GM19372 (cell line): ENCODE measurements around the gene LPP.
A peak's percentile ranks its signal among the peaks of the same experiment; 100 is the strongest.

Experiments
- ATAC-seq: cut with Tn5 transposase; IDR thresholded peaks from one replicate; pipeline ENCODE4 v1.9.1; 2021; ENCODE audit warnings: mild to moderate bottlenecking, low read depth, moderate library complexity; ENCODE audit not compliant: unreplicated experiment

The LPP gene

DNA sequence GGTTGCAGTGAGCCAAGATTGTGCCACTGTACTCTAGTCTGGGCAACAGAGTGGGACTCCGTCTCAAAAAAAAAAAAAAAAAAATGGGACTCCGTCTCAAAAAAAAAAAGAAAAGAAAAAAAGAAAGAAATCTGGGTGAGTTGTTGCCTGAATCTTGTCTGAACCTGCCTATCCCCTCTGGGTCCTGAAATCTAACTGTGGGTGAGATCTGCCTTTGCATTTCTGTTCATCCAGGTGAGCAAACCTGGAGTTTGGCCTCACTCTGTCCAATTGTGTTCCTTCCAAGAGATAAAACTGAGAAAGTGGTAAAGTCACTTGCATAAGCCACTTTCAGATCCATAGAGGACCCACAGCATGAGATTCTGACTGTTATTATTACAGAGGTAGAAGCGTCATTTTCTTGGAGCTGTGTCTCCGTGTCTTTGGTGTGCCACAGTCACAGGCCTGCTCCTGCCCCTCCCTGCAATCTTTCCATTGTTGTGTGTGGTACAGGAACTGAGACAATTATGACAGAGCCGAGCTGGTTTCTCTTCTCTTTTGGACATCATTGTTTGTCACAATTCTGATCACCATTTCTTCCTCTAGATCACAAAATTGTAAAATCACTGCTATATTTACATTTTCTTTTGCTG, 235.9 kb downstream of the LPP start:
- peak; percentile 95 for ATAC-seq

- peak; percentile 21 for ATAC-seq
Measured at GRCh38 chr3:188390343-188390718, 236.4 kb downstream of the LPP start.

- ATAC-seq: no peak
Measured at GRCh38 chr3:188390775-188391443, 237.0 kb downstream of the LPP start.

DNA sequence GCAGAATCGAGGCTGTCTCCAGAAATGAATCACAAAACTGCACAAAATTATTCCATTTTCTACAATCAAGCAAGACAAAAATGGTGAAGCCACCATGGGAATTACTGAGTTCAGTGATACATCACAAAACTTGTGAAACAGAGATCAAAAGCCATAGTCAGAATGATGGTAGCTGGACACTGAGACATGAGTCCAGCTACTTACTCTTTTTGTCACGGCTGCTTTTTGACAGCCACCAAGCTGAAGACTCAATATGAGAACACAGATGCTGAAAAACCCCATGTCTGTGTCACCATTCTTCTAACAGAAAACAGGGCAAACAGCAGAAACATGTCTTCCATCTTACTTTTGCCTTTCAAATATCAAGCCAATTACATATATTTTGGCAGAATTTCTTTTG, 237.6 kb downstream of the LPP start:
- ATAC-seq: no peak

DNA sequence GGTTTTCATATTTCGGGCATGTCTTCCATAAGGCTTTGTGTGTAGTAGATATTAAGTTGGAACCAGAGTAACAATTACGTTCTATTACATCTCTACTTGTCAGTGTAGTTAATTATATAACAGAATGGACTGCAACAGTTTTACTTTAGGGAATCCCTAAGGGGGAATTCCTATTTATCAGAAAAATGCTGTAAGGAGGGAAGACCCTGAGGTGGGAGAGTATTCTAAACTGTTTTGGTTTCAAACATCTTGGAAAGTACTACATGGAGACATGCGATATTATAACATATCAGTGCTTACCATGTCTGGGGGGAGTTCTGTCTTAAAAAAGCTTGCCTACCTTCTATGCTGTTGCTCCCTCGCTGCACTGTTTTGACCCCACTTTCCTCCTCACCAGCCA, 238.1 kb downstream of the LPP start:
- no peak for ATAC-seq

- ATAC-seq: no peak
Measured at GRCh38 chr3:188394623-188395022, 240.7 kb downstream of the LPP start.

DNA sequence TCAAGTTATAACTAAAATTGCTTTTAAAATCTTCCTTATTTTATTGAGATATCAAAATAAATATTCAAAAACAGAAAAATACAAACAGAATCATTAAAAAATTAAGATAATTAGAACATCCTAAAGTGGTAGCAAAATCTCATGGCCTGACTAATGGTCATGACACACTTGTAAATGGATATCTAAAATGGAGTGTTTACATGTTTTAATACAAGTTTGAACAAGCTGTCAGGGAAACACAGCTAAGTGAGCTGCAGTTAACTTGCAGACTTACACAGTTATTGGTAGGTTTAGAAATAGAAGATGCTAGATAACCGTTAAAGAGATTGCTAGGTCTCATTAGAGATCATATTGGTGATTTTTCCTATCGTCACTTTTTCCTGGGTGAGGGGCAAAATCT, 242.3 kb downstream of the LPP start:
- no peak for ATAC-seq

GRCh38 chr3:188396900-188397299, 242.9 kb downstream of the LPP start:
- no peak for ATAC-seq

DNA sequence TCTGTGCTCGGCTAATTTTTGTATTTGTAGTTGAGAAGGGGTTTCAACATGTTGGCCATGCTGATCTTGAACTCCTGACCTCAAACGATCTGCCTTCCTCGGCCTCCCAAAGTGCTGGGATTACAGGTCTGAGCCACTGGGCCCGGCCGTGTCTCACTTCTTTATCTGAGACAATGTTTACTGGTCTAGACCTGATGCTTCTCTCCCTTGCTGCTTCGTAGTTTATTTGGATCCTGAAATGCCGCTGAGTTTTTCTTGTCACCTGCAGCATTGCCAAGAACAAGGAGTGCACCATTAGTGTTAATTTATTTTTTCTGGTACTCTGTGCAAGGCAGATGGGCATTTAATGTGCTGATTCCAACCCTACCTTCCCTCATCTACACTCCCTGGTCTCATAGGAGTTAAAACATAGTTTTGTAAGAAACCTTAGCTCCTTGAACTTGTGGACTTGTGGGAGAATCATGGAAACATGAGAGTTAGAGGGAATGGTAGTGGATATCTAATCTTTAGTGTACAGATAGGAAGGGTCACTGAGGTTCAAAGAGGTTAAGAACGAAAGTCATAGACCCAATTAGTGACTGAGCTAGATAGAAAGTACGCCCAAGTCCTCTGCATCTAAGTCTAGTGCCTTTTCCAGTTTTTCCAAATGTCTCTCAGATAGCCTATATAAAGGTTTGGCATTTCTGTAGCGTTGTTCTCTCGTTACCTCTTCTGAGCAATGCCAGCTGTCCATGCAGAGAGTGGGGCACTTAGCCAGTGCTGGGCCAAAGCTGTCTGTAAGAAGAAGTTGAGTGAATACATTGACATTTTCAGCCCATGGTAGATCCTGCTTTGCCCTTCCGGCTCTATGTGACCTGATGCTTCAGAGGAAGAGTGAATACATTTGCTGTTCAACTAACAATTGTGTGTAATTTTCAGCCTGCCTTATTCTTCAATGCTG, 244.1 kb downstream of the LPP start:
- ATAC-seq: no peak

- ATAC-seq: peak; percentile 96
Measured at GRCh38 chr3:188400494-188401243, 246.7 kb downstream of the LPP start.

DNA sequence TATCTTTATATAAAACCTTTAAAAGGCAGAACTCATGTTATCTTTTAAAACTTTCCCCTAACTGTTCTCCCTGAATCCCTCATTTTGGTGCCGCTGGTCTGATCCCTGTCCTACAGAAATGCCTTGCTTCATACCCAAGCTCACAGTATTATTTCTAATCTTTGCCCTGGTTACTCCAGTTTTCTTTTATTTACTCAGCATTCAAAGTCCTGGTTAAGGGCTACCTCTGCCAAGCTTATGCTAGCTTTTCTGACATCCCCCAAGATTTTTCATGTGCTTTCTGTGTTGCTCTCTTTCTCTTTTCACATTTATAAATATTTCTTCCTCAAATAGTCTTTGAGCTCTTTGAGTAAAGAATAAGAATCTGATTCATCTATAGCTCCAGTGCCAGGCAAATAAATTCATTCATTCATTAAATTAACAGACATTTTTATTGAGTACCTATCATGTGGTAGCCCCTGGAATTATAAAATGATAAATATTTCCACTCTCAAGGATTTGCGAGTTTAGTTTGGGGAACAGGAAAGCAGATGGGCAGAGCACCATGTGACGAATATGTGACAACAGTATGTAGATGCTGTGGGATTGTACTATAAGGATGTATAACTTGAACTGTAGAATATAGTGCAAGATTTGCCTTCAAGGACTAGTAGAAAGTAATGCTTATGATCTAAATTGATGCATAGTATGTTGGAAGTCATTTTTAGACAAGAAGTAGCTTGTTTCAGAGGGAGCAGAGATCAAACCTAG, 247.5 kb downstream of the LPP start:
- no peak for ATAC-seq

- ATAC-seq: no peak
Measured at GRCh38 chr3:188402229-188402628, 248.3 kb downstream of the LPP start.

DNA sequence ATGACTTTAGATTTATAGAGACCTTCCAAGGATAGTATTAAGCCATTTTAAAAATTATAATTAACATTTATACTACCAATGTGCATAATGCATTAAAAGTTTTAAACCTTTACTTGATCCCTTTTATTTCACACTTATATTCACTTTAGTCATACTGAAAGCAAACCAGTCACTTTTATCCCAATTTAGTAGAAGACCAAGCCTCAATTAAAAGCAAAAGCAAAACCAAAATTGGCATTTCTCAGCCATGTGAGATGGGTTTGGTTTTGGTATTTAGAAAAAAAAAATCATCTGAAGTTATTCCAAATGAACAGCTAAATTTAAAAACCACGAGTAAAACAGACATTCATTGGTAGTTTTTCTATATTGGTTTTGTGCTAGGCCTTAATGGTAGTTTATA, 249.4 kb downstream of the LPP start:
- no peak for ATAC-seq

GRCh38 chr3:188404124-188404523, 250.2 kb downstream of the LPP start:
- no peak for ATAC-seq

DNA sequence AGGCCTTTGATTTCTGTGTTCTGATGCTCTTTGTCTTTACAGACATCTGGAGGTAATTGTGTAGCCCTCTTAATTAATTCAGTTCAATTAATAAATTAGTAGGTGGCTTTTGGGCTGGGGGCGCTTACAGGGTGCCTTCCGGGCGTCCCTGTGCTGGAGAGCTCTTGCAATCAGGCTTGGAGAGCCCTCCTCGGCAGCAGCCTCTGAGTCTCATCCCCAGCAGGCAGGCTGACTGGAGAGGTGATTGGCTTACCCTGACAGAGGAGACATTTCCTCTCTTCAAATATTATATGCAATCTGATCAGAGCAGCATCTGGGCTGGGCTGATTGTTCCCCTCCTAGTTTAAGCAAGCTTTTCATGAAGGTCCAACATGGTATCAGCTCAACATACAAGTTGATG, 250.7 kb downstream of the LPP start:
- ATAC-seq: no peak

DNA sequence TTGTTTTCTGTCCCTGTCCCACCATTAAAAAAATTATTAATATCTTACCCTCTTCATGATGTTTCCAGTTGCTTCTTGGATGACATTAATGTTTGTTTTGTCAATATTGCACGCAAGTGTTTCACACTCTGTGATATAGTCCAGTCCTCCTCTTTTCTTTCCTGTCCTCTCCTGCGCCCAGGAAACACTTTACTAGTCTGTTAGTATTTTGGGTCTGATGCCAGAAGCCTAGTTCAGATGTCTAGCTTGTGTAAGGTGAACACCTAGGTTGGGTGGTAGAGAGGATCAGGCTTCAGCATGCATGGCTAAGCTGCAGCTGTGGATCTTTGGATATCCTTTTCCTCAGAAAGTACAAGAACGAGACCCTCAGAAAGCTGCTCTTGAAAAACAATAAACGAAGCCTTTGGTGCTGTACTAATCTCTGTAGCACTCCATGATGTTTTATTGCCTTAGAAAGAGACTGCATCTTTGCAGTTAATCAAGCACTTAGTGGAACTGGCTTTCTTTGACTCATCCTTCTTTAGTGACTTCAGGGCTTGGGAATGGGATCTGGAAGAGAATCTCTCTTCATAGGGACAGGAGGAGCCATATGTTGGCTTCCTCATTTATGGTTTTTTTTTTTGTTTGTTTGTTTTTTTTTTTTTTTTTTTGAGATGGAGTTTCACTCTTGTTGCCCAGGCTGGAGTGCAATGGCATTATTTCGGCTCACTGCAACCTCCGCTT, 253.4 kb downstream of the LPP start:
- ATAC-seq: no peak

- no peak for ATAC-seq
Measured at GRCh38 chr3:188408831-188409230, 254.9 kb downstream of the LPP start.

GRCh38 chr3:188411750-188412149, 257.8 kb downstream of the LPP start:
- no peak for ATAC-seq

DNA sequence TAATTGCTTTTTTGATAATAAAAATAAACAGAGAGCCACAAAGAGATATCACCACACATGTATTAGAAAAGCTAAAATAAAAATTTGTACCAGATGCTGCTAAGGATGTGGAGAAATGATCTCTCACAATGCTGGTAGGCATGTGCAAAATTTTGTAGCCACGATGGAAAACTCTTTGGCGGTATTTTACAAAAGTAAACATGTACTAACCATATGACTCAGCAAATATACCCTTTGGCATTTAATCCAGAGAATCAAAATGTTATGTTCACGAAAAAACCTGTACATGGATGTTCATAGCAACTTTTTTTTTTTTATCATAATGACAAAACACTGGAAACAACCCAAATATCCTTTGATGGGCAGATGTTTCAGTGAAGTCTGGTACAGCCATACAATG, 261.2 kb downstream of the LPP start:
- ATAC-seq: no peak
